WI38 (cell line): ENCODE results near the gene APLP1.

Source experiments
- H3K4me3 ChIP-seq: 2 replicates; pipeline ENCODE4 v1.5.1; 2011; ENCODE audit warnings: low read depth, mild to moderate bottlenecking, control low read depth, low read length
- TF ChIP-seq, protein P1 (sequence below): IDR thresholded peaks from 2 replicates; pipeline ENCODE4 v1.5.1; 2012; ENCODE audit warnings: low read depth, mild to moderate bottlenecking, control low read depth, low read length

The APLP1 gene

DNA sequence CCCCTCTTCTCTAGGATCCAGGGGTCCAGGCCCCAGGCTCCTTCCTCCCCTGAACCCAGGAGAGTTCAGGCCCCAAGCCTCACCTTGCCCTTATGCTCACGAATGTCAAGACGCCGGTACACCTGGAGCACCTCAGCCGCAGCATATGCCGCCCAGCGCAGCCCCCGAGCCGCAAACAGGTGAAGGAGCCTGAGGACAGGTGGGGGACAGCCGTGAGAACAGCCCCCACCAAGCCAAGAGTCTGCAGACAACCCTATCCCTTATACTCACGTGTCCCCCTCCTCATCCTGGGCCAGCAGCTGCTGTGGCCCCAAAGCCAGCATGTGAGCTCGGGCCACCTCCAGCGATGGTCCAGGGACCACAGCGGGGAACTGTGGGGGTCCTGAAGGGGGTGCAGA, 28.3 kb downstream of the APLP1 start:
- TF ChIP-seq, protein P1, sequence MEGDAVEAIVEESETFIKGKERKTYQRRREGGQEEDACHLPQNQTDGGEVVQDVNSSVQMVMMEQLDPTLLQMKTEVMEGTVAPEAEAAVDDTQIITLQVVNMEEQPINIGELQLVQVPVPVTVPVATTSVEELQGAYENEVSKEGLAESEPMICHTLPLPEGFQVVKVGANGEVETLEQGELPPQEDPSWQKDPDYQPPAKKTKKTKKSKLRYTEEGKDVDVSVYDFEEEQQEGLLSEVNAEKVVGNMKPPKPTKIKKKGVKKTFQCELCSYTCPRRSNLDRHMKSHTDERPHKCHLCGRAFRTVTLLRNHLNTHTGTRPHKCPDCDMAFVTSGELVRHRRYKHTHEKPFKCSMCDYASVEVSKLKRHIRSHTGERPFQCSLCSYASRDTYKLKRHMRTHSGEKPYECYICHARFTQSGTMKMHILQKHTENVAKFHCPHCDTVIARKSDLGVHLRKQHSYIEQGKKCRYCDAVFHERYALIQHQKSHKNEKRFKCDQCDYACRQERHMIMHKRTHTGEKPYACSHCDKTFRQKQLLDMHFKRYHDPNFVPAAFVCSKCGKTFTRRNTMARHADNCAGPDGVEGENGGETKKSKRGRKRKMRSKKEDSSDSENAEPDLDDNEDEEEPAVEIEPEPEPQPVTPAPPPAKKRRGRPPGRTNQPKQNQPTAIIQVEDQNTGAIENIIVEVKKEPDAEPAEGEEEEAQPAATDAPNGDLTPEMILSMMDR, result no peak
- no peak overlapping the region for H3K4me3 ChIP-seq

DNA sequence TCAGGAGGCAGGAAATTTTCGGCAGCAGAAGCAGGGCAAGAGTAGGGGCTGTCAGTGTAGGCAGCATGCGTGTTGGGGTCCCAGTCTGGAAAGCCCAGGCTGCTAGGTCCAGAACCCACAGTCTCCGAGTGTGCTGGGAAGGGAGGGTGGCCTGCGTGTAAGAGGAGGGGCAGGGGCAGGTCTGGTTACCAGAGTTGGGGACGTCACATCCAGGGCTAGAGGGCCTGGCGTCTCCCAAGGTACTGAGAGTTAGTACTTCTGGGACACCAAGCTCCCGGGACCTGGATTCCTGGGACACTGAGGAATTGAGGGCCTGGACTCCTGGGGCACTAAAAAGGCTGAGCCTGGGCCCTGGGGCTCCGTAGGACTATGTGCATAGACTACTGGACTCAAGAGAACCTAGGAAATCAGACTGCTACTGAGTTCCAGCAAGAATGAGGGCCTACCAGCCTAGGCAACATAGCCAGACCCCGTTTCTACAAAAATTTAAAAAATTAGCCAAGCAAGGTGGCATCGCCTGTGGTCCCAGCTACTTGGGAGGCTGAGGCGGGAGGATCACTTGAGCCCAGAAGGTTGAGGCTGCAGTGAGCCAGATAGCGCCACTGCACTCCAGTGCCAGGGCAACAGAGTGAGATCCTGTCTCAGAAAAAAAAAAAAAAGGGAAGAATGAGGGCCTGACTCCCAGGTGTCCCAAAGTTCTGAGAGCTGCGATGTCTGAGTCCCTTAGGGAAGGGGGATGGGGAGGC, 29.5 kb downstream of the APLP1 start:
- TF ChIP-seq, protein P1, result no peak
- peak overlapping the region; percentile 80 for H3K4me3 ChIP-seq

DNA sequence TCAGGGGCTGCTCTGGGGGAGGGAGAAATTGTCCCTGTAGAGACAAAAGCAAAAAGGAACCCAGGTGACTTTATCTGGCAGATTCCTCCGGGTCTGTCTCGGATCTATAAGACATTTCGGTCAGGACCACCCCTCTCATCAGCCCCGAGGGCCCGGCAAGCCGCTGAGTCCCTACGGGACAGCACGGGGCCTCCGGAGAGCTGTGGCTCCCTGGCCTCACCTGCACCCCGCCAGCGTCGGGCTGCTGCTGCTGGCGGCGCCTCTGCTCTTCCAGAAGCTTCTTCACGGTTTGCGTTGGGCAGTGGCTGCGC, 30.1 kb downstream of the APLP1 start:
- TF ChIP-seq, protein P1, result no peak
- H3K4me3 ChIP-seq, result peak overlapping the region; percentile 80

DNA sequence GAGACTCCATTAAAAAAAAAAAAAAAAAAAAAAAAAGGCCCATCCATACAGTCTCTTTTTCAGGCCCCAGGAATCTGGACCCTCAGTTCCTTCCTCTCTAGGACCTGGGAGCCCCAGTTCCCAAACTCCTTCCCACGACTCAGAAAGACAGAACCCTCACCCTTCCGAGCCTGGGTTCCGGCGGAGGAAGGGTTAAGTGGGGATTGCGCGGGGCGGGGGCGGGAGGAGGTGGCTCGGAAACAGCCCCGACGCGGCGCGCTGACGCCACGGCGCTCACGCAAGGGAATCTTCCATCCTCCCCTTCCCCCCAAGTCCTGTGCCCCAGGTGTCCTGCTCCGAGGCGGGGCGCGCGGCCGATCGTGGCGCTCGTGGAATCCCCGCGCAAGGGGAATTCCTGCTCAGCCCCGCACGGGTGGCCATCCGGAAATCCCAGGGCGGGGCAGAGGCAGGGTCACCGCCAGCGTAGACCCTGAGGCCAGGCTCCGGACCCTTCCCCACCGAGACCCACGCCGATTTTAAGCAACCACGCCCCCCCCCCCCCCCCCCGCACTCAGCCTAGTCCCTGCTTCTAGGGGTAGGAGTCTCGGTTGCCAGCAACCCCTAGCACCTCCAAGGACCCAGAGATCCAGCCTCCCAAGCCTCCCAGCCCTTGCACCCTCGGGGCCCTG, 31.3 kb downstream of the APLP1 start:
- H3K4me3 ChIP-seq, result peak overlapping the region; percentile 80
- TF ChIP-seq, protein P1, result no peak

DNA sequence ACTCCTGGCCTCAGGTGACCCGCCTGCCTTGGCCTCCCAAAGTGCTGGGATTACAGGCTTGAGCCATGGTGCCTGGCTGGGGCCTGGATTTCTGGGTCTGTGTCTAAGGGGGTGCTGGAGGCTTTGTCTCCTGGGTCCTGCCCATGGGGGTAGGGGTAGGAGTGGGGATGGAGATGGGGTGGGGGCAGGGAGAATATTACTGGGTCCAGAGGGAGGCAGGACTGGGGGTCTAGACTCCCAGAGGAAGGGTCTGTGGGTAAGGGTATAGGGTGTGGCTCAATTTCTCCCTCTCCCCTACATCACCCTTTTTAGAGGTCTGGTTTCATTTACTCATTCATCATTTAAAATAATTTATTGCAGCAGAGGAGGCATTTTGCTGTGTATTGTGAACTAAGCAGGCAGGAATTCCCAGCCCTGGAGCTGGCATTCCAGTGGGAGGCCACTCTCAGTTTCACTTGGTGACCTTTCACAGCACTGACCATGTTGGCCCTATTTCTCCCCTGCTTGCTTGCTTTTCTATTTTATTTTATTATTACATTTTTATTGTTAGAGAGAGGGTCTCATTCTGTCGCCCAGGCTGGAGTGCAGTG, 32.8 kb downstream of the APLP1 start:
- peak overlapping the region; percentile 80 for H3K4me3 ChIP-seq
- TF ChIP-seq, protein P1, result no peak

DNA sequence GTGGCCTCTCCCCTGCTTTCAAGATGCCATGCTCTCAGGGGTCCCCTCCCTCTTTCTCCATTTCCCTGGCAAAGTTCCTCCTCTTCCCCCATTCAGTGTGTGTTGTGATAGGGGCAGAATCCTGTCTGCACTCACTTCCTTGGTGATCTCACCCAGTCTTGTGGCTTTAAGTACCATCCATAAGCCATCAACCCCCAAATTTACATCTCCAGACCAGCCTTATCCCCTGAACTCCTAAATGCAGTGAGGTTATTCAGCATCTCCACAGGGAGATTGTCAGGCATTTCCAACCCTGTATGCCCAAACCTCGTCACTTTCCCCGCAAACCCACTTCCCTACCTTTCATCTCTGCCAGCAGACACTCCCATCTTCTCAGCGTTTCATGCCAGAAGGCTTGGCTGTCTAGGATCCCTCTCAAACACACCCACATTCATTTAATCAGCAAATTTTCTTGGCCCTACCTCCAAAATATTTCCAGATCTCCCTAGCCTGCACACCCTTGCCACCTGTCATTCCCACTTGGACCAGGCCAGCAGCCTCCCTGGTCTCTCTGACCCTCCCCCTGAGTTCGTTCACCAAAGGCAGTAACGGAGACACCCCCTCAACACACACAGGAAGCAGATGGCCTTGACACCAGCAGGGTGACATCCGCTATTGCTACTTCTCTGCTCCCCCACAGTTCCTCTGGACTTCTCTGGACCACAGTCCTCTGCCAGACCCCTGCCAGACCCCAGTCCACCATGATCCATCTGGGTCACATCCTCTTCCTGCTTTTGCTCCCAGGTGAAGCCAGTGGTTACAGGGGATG, 33.7 kb downstream of the APLP1 start, which contains the start of gene HCST:
TSS of gene HCST (plus strand) at position 676 of the 808 bp plus-strand sequence. CDS start at position 741, 65 bp downstream.
- peak within 1 kb of the TSS; percentile 37 for H3K4me3 ChIP-seq
- TF ChIP-seq, protein P1, result no peak
